WERI-Rb-1 (cell line): ENCODE data around the gene ARHGEF12.

Source experiments
- DNase-seq: peaks from one replicate; pipeline ENCODE4 v3.0.0-alpha.2; 2020
- H3K27ac ChIP-seq: fragments of 250-450 bp; sonication (Bioruptor Pico); 2 replicates; pipeline ENCODE4 v1.5.1; 2020; ENCODE audit warnings: mild to moderate bottlenecking, moderate library complexity
- H3K27me3 ChIP-seq: fragments of 250-450 bp; sonication (Bioruptor Pico); 2 replicates; pipeline ENCODE4 v1.5.1; 2021; ENCODE audit warnings: mild to moderate bottlenecking, low read depth, moderate library complexity; ENCODE audit not compliant: insufficient read depth, severe bottlenecking
- H3K36me3 ChIP-seq: fragments of 250-450 bp; sonication (Bioruptor Pico); 2 replicates; pipeline ENCODE4 v1.5.1; 2020; ENCODE audit warnings: mild to moderate bottlenecking, moderate library complexity
- H3K4me3 ChIP-seq: 2 replicates; pipeline ENCODE4 v1.5.1; 2011; ENCODE audit warnings: low read depth, mild to moderate bottlenecking, control low read depth, low read length
- H3K9me3 ChIP-seq: fragments of 250-450 bp; sonication (Bioruptor Pico); 2 replicates; pipeline ENCODE4 v1.5.1; 2021; ENCODE audit warnings: mild to moderate bottlenecking, moderate library complexity; ENCODE audit not compliant: severe bottlenecking
- CTCF ChIP-seq: IDR thresholded peaks from 2 replicates; pipeline ENCODE4 v1.5.1; 2011; ENCODE audit warnings: low read depth, mild to moderate bottlenecking, control low read depth, inconsistent platforms, low read length

ARHGEF12 gene

GRCh38 chr11:120432056-120433018 lies 96.1 kb downstream of the ARHGEF12 start:
- TF ChIP-seq CTCF = no peak
- H3K4me3 ChIP-seq = no peak overlapping the region
- H3K27ac ChIP-seq = no peak overlapping the region
- no peaks in the 10 kb centered on the region for H3K9me3 ChIP-seq
- H3K36me3 ChIP-seq = peaks cover 19% of the 10 kb centered on the region
- H3K27me3 ChIP-seq = no peaks in the 10 kb centered on the region
- DNase-seq = no peak

DNA sequence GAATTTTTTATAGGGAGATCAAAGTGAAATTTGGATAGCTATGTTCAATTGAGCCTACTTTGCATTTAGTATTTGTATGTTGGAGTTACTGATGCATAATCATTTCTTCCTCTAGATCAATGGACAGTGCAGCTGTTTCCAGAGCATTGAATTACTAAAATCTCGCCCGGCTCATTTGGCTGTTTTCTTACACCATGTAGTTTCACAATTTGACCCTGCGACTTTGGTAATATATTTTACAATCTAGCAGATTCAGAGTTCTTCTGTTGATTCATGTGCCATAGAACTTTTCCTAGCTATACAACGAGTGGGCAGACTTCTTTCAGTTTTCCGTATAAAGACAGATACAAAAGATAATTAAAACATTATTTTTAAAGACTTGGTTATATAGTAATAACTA lies 105.4 kb downstream of the ARHGEF12 start:
- H3K4me3 ChIP-seq = no peak overlapping the region
- H3K27me3 ChIP-seq = no peaks in the 10 kb centered on the region
- H3K9me3 ChIP-seq = no peaks in the 10 kb centered on the region
- TF ChIP-seq CTCF = no peak
- H3K36me3 ChIP-seq = peaks cover 22% of the 10 kb centered on the region
- no peak overlapping the region for H3K27ac ChIP-seq
- no peak for DNase-seq

GRCh38 chr11:120442031-120442430 lies 105.8 kb downstream of the ARHGEF12 start:
- H3K36me3 ChIP-seq = peaks cover 25% of the 10 kb centered on the region
- H3K4me3 ChIP-seq = no peak overlapping the region
- H3K27ac ChIP-seq = no peak overlapping the region
- no peaks in the 10 kb centered on the region for H3K9me3 ChIP-seq
- no peak for TF ChIP-seq CTCF
- no peaks in the 10 kb centered on the region for H3K27me3 ChIP-seq
- no peak for DNase-seq

- no peak overlapping the region for H3K27ac ChIP-seq
- TF ChIP-seq CTCF = no peak
- H3K27me3 ChIP-seq = no peaks in the 10 kb centered on the region
- DNase-seq = no peak
- H3K4me3 ChIP-seq = no peak overlapping the region
- H3K36me3 ChIP-seq = peaks cover 63% of the 10 kb centered on the region
- H3K9me3 ChIP-seq = no peaks in the 10 kb centered on the region
Observed at GRCh38 chr11:120446802-120447201, 110.6 kb downstream of the ARHGEF12 start.

DNA sequence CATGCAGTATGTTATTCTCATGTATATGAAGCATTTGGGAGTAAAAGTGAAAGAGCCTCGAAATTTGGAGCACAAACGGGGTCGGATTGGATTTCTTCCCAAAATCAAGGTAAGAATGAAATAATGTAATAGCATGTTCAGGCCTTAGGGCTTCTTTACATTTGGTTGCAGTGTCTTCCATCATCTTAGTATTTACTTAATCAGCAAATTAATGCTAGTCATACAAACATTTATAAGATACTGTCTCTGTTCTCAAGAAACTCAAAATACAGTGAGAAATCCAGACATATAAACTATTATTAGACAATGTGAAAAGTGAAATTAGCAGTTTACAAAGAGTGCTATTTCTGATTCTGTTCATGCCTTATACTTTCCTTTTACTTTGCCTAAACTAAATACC lies 112.0 kb downstream of the ARHGEF12 start:
- Histone ChIP-seq H3K27ac (no peak overlapping the region), H3K27me3 (no peaks in the 10 kb centered on the region), H3K9me3 (no peaks in the 10 kb centered on the region), H3K4me3 (no peak overlapping the region), H3K36me3 (peaks cover 74% of the 10 kb centered on the region)
- TF ChIP-seq CTCF = no peak
- DNase-seq = no peak
